ENCODE data around the gene KIF26A.

DNA sequence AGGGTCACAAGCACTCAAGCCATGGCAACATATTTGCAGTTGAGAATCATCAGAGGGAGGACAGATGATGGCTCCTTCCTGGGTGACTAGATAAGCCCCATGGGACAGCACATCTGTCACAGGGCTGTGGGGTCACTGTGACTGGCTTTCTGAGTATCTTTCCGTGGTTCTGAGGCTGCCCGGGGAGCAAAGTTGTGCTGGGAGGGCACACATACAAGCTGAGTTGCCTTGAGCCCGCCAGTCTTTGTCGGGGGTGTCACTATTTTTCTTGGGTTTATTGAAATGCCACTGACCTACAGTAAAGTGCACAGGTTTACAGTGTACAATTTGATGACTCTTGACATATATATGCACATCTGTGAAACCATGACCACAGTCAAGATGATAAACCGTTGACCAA is 17.2 kb upstream of the KIF26A start:
- TF ChIP-seq, protein P1, sequence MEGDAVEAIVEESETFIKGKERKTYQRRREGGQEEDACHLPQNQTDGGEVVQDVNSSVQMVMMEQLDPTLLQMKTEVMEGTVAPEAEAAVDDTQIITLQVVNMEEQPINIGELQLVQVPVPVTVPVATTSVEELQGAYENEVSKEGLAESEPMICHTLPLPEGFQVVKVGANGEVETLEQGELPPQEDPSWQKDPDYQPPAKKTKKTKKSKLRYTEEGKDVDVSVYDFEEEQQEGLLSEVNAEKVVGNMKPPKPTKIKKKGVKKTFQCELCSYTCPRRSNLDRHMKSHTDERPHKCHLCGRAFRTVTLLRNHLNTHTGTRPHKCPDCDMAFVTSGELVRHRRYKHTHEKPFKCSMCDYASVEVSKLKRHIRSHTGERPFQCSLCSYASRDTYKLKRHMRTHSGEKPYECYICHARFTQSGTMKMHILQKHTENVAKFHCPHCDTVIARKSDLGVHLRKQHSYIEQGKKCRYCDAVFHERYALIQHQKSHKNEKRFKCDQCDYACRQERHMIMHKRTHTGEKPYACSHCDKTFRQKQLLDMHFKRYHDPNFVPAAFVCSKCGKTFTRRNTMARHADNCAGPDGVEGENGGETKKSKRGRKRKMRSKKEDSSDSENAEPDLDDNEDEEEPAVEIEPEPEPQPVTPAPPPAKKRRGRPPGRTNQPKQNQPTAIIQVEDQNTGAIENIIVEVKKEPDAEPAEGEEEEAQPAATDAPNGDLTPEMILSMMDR (IDR thresholded peaks at IDR 0.05): no peak
- no peak for TF ChIP-seq POLR2AphosphoS5 (IDR thresholded peaks at IDR 0.05)

Measured in prostate gland (tissue), 2 donors.